ENCODE data around the gene ATP6V1G2.

ATP6V1G2 gene

DNA sequence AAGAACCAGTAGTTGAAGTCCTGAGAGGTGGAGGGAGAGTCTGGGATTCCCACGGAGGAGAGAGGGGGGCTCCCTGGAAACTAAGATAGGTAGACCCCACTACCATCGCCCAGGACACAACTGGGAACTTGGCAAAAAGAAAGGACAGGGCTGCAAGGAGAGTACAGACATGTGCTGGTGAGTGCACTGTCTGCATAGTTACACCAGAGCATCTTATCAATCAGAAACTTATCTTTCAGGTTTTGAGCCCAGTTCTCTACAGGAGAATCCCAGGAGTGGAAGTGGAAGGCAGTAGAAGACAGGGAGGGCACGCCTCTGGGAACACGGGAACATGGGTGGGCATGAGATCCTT, 13.2 kb upstream of the ATP6V1G2 start:
- ATAC-seq = peak; percentile 3; the same call in 1 of the 3 replicates
- TF ChIP-seq ZNF70 (CRISPR knock-in tag; IDR thresholded peaks at IDR 0.05) (no peak), CSDC2 (CRISPR knock-in tag; IDR thresholded peaks at IDR 0.05) (no peak), ZFP30 (CRISPR knock-in tag; IDR thresholded peaks at IDR 0.05) (no peak), SNAI2 (CRISPR knock-in tag; IDR thresholded peaks at IDR 0.05) (no peak)
- TF ChIP-seq, protein P1, sequence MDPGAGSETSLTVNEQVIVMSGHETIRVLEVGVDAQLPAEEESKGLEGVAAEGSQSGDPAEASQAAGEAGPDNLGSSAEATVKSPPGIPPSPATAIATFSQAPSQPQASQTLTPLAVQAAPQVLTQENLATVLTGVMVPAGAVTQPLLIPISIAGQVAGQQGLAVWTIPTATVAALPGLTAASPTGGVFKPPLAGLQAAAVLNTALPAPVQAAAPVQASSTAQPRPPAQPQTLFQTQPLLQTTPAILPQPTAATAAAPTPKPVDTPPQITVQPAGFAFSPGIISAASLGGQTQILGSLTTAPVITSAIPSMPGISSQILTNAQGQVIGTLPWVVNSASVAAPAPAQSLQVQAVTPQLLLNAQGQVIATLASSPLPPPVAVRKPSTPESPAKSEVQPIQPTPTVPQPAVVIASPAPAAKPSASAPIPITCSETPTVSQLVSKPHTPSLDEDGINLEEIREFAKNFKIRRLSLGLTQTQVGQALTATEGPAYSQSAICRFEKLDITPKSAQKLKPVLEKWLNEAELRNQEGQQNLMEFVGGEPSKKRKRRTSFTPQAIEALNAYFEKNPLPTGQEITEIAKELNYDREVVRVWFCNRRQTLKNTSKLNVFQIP (CRISPR knock-in tag; IDR thresholded peaks at IDR 0.05; ENCODE audit: borderline replicate concordance, low read depth) = no peak

DNA sequence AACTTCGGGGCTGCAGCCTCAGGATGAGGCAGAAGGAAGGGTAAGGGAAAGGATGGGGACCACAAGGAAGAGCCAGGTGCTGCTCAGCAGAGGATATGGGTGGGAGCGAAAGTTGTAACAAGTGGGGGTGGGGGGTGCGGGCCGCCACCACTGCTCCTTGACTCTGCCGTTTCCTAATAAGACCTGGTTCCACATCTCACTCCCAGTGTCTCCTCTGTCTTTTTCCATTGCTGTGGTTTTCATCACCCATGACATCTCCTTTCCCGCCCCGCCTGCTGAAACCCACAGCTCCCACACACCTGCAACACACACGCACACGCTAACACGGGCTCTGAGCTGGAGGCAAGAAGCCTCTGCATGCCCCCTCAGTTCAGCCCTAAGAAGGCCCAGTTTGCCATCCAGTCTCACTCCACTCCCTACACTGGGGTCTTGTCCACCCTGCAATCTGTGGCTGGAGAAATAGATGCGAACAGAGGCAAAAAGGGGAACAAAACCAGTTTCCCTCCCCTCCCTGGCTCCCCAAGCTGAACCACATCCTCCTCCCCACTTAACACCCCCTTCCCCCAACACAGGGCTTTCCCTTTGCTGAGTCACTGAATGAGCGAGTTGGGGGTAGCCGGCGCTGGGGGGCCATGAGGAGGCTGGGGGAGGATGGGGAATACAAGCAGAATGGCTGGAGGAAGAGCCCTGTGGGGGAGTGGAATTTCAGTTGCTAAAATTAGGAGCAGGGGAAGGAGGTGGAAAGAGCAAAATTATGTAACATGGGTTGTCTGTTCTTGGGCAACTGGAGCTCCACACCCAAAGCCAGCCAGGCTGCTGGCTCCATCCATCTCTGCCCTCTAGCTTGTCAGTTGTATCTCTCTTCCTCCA, 12.5 kb upstream of the ATP6V1G2 start:
- no peak for TF ChIP-seq RARB (CRISPR knock-in tag; IDR thresholded peaks at IDR 0.05)
- no peak for TF ChIP-seq ZFP3 (CRISPR knock-in tag; IDR thresholded peaks at IDR 0.05)
- TF ChIP-seq, protein P2, sequence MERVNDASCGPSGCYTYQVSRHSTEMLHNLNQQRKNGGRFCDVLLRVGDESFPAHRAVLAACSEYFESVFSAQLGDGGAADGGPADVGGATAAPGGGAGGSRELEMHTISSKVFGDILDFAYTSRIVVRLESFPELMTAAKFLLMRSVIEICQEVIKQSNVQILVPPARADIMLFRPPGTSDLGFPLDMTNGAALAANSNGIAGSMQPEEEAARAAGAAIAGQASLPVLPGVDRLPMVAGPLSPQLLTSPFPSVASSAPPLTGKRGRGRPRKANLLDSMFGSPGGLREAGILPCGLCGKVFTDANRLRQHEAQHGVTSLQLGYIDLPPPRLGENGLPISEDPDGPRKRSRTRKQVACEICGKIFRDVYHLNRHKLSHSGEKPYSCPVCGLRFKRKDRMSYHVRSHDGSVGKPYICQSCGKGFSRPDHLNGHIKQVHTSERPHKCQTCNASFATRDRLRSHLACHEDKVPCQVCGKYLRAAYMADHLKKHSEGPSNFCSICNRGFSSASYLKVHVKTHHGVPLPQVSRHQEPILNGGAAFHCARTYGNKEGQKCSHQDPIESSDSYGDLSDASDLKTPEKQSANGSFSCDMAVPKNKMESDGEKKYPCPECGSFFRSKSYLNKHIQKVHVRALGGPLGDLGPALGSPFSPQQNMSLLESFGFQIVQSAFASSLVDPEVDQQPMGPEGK (CRISPR knock-in tag; IDR thresholded peaks at IDR 0.05; ENCODE audit: borderline replicate concordance) = no peak
- no peak for TF ChIP-seq ESRRG (CRISPR knock-in tag; IDR thresholded peaks at IDR 0.05)
- TF ChIP-seq ZNF8 (CRISPR knock-in tag; IDR thresholded peaks at IDR 0.05) = no peak
- TF ChIP-seq ZNF70 (CRISPR knock-in tag; IDR thresholded peaks at IDR 0.05) = no peak
- no peak for TF ChIP-seq CSDC2 (CRISPR knock-in tag; IDR thresholded peaks at IDR 0.05)
- TF ChIP-seq, protein P3, sequence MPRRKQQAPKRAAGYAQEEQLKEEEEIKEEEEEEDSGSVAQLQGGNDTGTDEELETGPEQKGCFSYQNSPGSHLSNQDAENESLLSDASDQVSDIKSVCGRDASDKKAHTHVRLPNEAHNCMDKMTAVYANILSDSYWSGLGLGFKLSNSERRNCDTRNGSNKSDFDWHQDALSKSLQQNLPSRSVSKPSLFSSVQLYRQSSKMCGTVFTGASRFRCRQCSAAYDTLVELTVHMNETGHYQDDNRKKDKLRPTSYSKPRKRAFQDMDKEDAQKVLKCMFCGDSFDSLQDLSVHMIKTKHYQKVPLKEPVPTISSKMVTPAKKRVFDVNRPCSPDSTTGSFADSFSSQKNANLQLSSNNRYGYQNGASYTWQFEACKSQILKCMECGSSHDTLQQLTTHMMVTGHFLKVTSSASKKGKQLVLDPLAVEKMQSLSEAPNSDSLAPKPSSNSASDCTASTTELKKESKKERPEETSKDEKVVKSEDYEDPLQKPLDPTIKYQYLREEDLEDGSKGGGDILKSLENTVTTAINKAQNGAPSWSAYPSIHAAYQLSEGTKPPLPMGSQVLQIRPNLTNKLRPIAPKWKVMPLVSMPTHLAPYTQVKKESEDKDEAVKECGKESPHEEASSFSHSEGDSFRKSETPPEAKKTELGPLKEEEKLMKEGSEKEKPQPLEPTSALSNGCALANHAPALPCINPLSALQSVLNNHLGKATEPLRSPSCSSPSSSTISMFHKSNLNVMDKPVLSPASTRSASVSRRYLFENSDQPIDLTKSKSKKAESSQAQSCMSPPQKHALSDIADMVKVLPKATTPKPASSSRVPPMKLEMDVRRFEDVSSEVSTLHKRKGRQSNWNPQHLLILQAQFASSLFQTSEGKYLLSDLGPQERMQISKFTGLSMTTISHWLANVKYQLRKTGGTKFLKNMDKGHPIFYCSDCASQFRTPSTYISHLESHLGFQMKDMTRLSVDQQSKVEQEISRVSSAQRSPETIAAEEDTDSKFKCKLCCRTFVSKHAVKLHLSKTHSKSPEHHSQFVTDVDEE (CRISPR knock-in tag; IDR thresholded peaks at IDR 0.05) = no peak
- TF ChIP-seq, protein P4, sequence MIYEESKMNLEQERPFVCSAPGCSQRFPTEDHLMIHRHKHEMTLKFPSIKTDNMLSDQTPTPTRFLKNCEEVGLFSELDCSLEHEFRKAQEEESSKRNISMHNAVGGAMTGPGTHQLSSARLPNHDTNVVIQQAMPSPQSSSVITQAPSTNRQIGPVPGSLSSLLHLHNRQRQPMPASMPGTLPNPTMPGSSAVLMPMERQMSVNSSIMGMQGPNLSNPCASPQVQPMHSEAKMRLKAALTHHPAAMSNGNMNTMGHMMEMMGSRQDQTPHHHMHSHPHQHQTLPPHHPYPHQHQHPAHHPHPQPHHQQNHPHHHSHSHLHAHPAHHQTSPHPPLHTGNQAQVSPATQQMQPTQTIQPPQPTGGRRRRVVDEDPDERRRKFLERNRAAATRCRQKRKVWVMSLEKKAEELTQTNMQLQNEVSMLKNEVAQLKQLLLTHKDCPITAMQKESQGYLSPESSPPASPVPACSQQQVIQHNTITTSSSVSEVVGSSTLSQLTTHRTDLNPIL (CRISPR knock-in tag; IDR thresholded peaks at IDR 0.05; ENCODE audit: low read depth) = no peak
- TF ChIP-seq ARNTL (CRISPR knock-in tag; IDR thresholded peaks at IDR 0.05; ENCODE audit: borderline replicate concordance, low read depth) = no peak
- no peak for TF ChIP-seq TCF4 (CRISPR knock-in tag; IDR thresholded peaks at IDR 0.05; ENCODE audit: borderline replicate concordance)
- no peak for TF ChIP-seq ISL1 (CRISPR knock-in tag; IDR thresholded peaks at IDR 0.05)
- no peak for ATAC-seq

DNA sequence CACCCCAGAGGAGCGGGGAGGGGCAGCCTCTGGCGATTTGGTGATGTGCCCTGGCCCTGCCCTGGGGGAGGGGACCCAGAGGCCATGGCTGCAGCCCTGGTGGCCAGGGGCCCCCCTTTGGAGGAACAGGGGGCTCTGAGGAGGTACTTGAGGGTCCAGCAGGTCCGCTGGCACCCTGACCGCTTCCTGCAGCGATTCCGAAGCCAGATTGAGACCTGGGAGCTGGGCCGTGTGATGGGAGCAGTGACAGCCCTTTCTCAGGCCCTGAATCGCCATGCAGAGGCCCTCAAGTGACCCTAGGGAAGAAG, 11.9 kb upstream of the ATP6V1G2 start:
- no peak for TF ChIP-seq ZFP3 (CRISPR knock-in tag; IDR thresholded peaks at IDR 0.05)
- TF ChIP-seq, protein P2 (CRISPR knock-in tag; IDR thresholded peaks at IDR 0.05; ENCODE audit: borderline replicate concordance) = no peak
- TF ChIP-seq ZC3H10 (CRISPR knock-in tag; IDR thresholded peaks at IDR 0.05) = no peak
- TF ChIP-seq TCF4 (CRISPR knock-in tag; IDR thresholded peaks at IDR 0.05; ENCODE audit: borderline replicate concordance) = no peak
- no peak for ATAC-seq
